IMR-90 (cell line): ENCODE measurements around the gene RAB37. TPM values are rescaled to one million over a fixed set of nuclear protein-coding genes. Genes with fewer than 3 reads are reported as not detected.

Experiments
- ATAC-seq: fragments of 200-7000 bp; cut with Tn5 transposase; 2 replicates; pipeline ENCODE4 v1.9.1; 2020; ENCODE audit warnings: low read depth, mild to moderate bottlenecking, moderate library complexity
- BruUV-seq: library from RNA; stranded (reverse); fragments of 400-500 nt; replicated peaks from 2 replicates; lab custom pipeline; 2021; lab: Mats Ljungman, UMichigan
- CTCF ChIA-PET: fragments of 300-600 bp; formaldehyde crosslinking; extraction: SDS; loops from one replicate; lab custom pipeline; 2021; ENCODE audit warnings: antibody characterized with exemption; lab: Yijun Ruan, JAX
- POLR2A ChIA-PET: fragments of 300-600 bp; sonication (Branson Sonifier 250); formaldehyde crosslinking; loops from one replicate; lab custom pipeline; 2022; ENCODE audit warnings: antibody characterized with exemption; ENCODE audit not compliant: unreplicated experiment; lab: Charles Lee
- DNase-seq: peaks from one replicate; pipeline ENCODE4 v3.0.0; 2013
- H2AFZ ChIP-seq: replicated peaks from 2 replicates; pipeline ENCODE3; 2013; ENCODE audit warnings: low read length, mild to moderate bottlenecking; ENCODE audit not compliant: poor library complexity
- H2AK5ac ChIP-seq: 2 replicates; pipeline ENCODE4 v1.6.1; 2013; ENCODE audit warnings: low read depth, low read length, inconsistent platforms
- H2AK9ac ChIP-seq: replicated peaks from 2 replicates; pipeline ENCODE3; 2013; ENCODE audit warnings: mild to moderate bottlenecking, low read depth, low read length, moderate library complexity; ENCODE audit not compliant: poor library complexity
- H2BK120ac ChIP-seq: 2 replicates; pipeline ENCODE4 v1.6.1; 2013; ENCODE audit warnings: low read depth, low read length, inconsistent platforms
- H2BK15ac ChIP-seq: 3 replicates; pipeline ENCODE4 v1.6.1; 2013; ENCODE audit warnings: low read depth, low read length, inconsistent platforms
- H2BK20ac ChIP-seq: 2 replicates; pipeline ENCODE4 v1.6.1; 2013; ENCODE audit warnings: low read depth, mild to moderate bottlenecking, inconsistent platforms, low read length, moderate library complexity
- H2BK5ac ChIP-seq: 2 replicates; pipeline ENCODE4 v1.6.1; 2013; ENCODE audit warnings: mild to moderate bottlenecking, low read depth, low read length, inconsistent platforms; ENCODE audit not compliant: poor library complexity, severe bottlenecking
- H3K14ac ChIP-seq: replicated peaks from 2 replicates; pipeline ENCODE4 v1.6.1; 2013; ENCODE audit warnings: low read depth, low read length, inconsistent platforms
- H3K18ac ChIP-seq: 2 replicates; pipeline ENCODE4 v1.6.1; 2013; ENCODE audit warnings: low read depth, low read length, control low read depth
- H3K23ac ChIP-seq: 2 replicates; pipeline ENCODE4 v1.6.1; 2013; ENCODE audit warnings: low read depth, low read length, inconsistent platforms
- H3K27ac ChIP-seq: 2 replicates; pipeline ENCODE4 v1.5.1; 2013; ENCODE audit warnings: mild to moderate bottlenecking, control low read depth, low read length; ENCODE audit not compliant: insufficient read depth
- H3K27me3 ChIP-seq: 2 replicates; pipeline ENCODE4 v1.6.1; 2013; ENCODE audit warnings: low read length; ENCODE audit not compliant: control insufficient read depth, insufficient read depth
- H3K36me3 ChIP-seq: 2 replicates; pipeline ENCODE4 v1.6.1; 2013; ENCODE audit warnings: low read length, mixed read lengths; ENCODE audit not compliant: control insufficient read depth, insufficient read depth
- H3K4ac ChIP-seq: 2 replicates; pipeline ENCODE4 v1.6.1; 2013; ENCODE audit warnings: low read depth, low read length, inconsistent platforms
- H3K4me1 ChIP-seq: 2 replicates; pipeline ENCODE4 v1.6.1; 2013; ENCODE audit warnings: low read length, mixed read lengths; ENCODE audit not compliant: control insufficient read depth, insufficient read depth
- H3K4me2 ChIP-seq: 2 replicates; pipeline ENCODE4 v1.6.1; 2013; ENCODE audit warnings: low read depth, mild to moderate bottlenecking, control low read depth, low read length, moderate library complexity
- H3K4me3 ChIP-seq: 2 replicates; pipeline ENCODE4 v1.5.1; 2013; ENCODE audit warnings: low read depth, mild to moderate bottlenecking, control low read depth, low read length, moderate library complexity; ENCODE audit not compliant: insufficient read depth
- H3K56ac ChIP-seq: 2 replicates; pipeline ENCODE4 v1.6.1; 2013; ENCODE audit warnings: low read length, inconsistent platforms; ENCODE audit not compliant: insufficient read depth; ENCODE audit errors: extremely low read depth
- H3K79me1 ChIP-seq, 2 experiments: 2 replicates each; pipeline ENCODE4 v1.6.1; 2013; ENCODE audit warnings: low read length in 2 of 2, inconsistent platforms in 1 of 2, low read depth in 1 of 2
- H3K9ac ChIP-seq: 2 replicates; pipeline ENCODE4 v1.6.1; 2013; ENCODE audit warnings: low read depth, low read length, control low read depth
- H3K9me1 ChIP-seq: 2 replicates; pipeline ENCODE4 v1.6.1; 2013; ENCODE audit warnings: low read length, inconsistent platforms; ENCODE audit not compliant: insufficient read depth
- H3K9me3 ChIP-seq: 2 replicates; pipeline ENCODE4 v1.6.1; 2013; ENCODE audit warnings: low read length; ENCODE audit not compliant: control insufficient read depth, insufficient read depth
- H4K20me1 ChIP-seq: 2 replicates; pipeline ENCODE4 v1.6.1; 2013; ENCODE audit warnings: low read length, inconsistent platforms; ENCODE audit not compliant: insufficient read depth
- H4K5ac ChIP-seq: 2 replicates; pipeline ENCODE4 v1.6.1; 2013; ENCODE audit warnings: mild to moderate bottlenecking, low read depth, low read length, control low read depth
- H4K8ac ChIP-seq, 2 experiments: 2 replicates each; pipeline ENCODE4 v1.6.1; 2013; ENCODE audit warnings: low read depth in 2 of 2, low read length in 2 of 2, control low read depth in 1 of 2, inconsistent platforms in 1 of 2
- H4K91ac ChIP-seq: 2 replicates; pipeline ENCODE4 v1.6.1; 2013; ENCODE audit warnings: low read depth, low read length, inconsistent platforms; ENCODE audit not compliant: insufficient read depth
- CEBPB ChIP-seq: IDR thresholded peaks from 2 replicates; pipeline ENCODE4 v1.6.1; 2012; ENCODE audit warnings: low read depth, low read length, improper control_type of control experiment
- RCOR1 ChIP-seq: IDR thresholded peaks from 2 replicates; pipeline ENCODE4 v1.6.1; 2012; ENCODE audit warnings: mild to moderate bottlenecking, low read length, improper control_type of control experiment; ENCODE audit not compliant: insufficient replicate concordance
- WGBS, 2 experiments: methylation state at CpG; one replicate each; pipeline versions ENCODE4 v1.1.5 to v1.1.7; 2013; ENCODE audit warnings: missing lambda C conversion rate in 2 of 2; ENCODE audit not compliant: insufficient read length in 1 of 2; ENCODE audit errors: extremely low coverage in 2 of 2; 5-methylcytosine and 5-hydroxymethylcytosine counted together
- dilution Hi-C: fragments of 300-500 bp; cut with HindIII; formaldehyde crosslinking; loops from one replicate; pipeline ENCODE4 v1.14.3; 2018; ENCODE audit warnings: low sequenced_read_pairs; ENCODE audit not compliant: unreplicated experiment
- in situ Hi-C: fragments of 300-500 bp; cut with MboI; formaldehyde crosslinking; loops from 3 replicates; pipeline ENCODE4 v1.14.3; 2019; ENCODE audit warnings: low sequenced_read_pairs, inconsistent platforms, mixed read lengths
- intact Hi-C: fragments of 100-400 bp; cut with micrococcal nuclease; formaldehyde crosslinking; loops from 2 replicates; pipeline ENCODE4 v1.10.0; 2022
- polyA plus RNA-seq, 3 experiments: library from polyadenylated mRNA; depleted of rRNA; stranded (reverse); fragments of >200 nt; gene quantifications; 2 replicates each; pipeline ENCODE4 v1.2.3, GENCODE V29; 2012; ENCODE audit warnings: low replicate concordance in 1 of 3
- total RNA-seq: library from RNA; depleted of rRNA; stranded (reverse); fragments of >200 nt; gene quantifications from 2 replicates; pipeline ENCODE4 v1.2.3, GENCODE V29; 2012

Gene RAB37
- total and polyA plus RNA-seq, 2 of the 4 experiments (the other 2 are of a cell fraction): 0.19 TPM; not detected in 1

- Histone ChIP-seq H3K56ac (no peak overlapping the region), H2AK5ac (no peak overlapping the region), H3K9ac (no peak overlapping the region), H3K36me3 (no peaks in the 10 kb centered on the region), H4K8ac (no peak overlapping the region), H3K18ac (no peak overlapping the region), H3K4me3 (no peak overlapping the region), H3K27ac (no peak overlapping the region), H3K9me3 (no peaks in the 10 kb centered on the region), H4K91ac (no peak overlapping the region), H3K9me1 (peaks cover 3% of the 10 kb centered on the region), H3K4me2 (no peak overlapping the region), H2AFZ (no peak overlapping the region), H3K27me3 (no peaks in the 10 kb centered on the region), H2BK15ac (no peak overlapping the region), H3K4ac (no peak overlapping the region), H3K14ac (no peak overlapping the region), H3K23ac (no peak overlapping the region), H2AK9ac (no peak overlapping the region), H2BK5ac (no peak overlapping the region), H2BK20ac (no peak overlapping the region), H4K5ac (no peak overlapping the region), H2BK120ac (no peak overlapping the region), H3K79me1 (peaks cover 6 to 22% of the 10 kb centered on the region in 2 experiments), H3K4me1 (peaks cover 8% of the 10 kb centered on the region; the same call in 1 of the 2 replicates), H4K20me1 (peaks cover 4% of the 10 kb centered on the region; the same call in 1 of the 2 replicates)
- ATAC-seq (no peak), DNase-seq (no peak)
- in situ Hi-C loops (no loop called here), intact Hi-C loops (no loop called here), dilution Hi-C loops (no loop called here)
- TF ChIP-seq RCOR1 (no peak), CEBPB (0 out of 2 replicates have a peak, but pooled peaks have one; percentile 19)
- BruUV-seq: no TSS peak
- POLR2A ChIA-PET: no interaction called here
- CTCF ChIA-PET: interaction anchor here (0.6 kb wide), 1 partner anchor 569 kb away, joined by 3 read pairs; no protein-coding TSS in a partner anchor
- no CpG with 5 or more reads among the region's 9 CpGs for WGBS, 2 experiments
Measured at GRCh38 chr17:74752415-74752814, 15.4 kb downstream of the RAB37 start.
